Measurements from ENCODE around the gene MRPL53.

MRPL53 gene

GRCh38 chr2:74430502-74430901 lies 42.0 kb downstream of the MRPL53 start:
- Histone ChIP-seq H3K4me3 (ENCODE audit: low read depth, low read length) (no peak overlapping the region), H2AFZ (ENCODE audit: low read length, unreplicated experiment) (no peak overlapping the region), H3K79me2 (ENCODE audit: control insufficient read depth, insufficient read depth, low read length, unreplicated experiment) (no peaks in the 10 kb centered on the region), H3K36me3 (ENCODE audit: insufficient read depth, low read length) (no peaks in the 10 kb centered on the region), H3K27ac (ENCODE audit: low read depth, low read length) (no peak overlapping the region), H3K27me3 (ENCODE audit: insufficient read depth, low read length) (no peaks in the 10 kb centered on the region), H3K4me1 (ENCODE audit: control insufficient read depth, insufficient read depth, low read length, unreplicated experiment) (no peaks in the 10 kb centered on the region)

GRCh38 chr2:74429487-74430451 lies 42.7 kb downstream of the MRPL53 start:
- H3K36me3 ChIP-seq (ENCODE audit: insufficient read depth, low read length): peaks cover 4% of the 10 kb centered on the region; the same call in 1 of the 2 replicates
- H3K79me2 ChIP-seq (ENCODE audit: control insufficient read depth, insufficient read depth, low read length, unreplicated experiment): no peaks in the 10 kb centered on the region
- H3K27me3 ChIP-seq (ENCODE audit: insufficient read depth, low read length): no peaks in the 10 kb centered on the region
- no peak overlapping the region for H3K27ac ChIP-seq (ENCODE audit: low read depth, low read length)
- no peak overlapping the region for H3K4me3 ChIP-seq (ENCODE audit: low read depth, low read length)
- no peaks in the 10 kb centered on the region for H3K4me1 ChIP-seq (ENCODE audit: control insufficient read depth, insufficient read depth, low read length, unreplicated experiment)
- H2AFZ ChIP-seq (ENCODE audit: low read length, unreplicated experiment): no peak overlapping the region

- H3K27ac ChIP-seq (ENCODE audit: low read depth, low read length): no peak overlapping the region
- H3K27me3 ChIP-seq (ENCODE audit: insufficient read depth, low read length): no peaks in the 10 kb centered on the region
- H3K36me3 ChIP-seq (ENCODE audit: insufficient read depth, low read length): peaks cover 4% of the 10 kb centered on the region; the same call in 1 of the 2 replicates
- H3K79me2 ChIP-seq (ENCODE audit: control insufficient read depth, insufficient read depth, low read length, unreplicated experiment): no peaks in the 10 kb centered on the region
- H3K4me1 ChIP-seq (ENCODE audit: control insufficient read depth, insufficient read depth, low read length, unreplicated experiment): no peaks in the 10 kb centered on the region
- no peak overlapping the region for H3K4me3 ChIP-seq (ENCODE audit: low read depth, low read length)
- H2AFZ ChIP-seq (ENCODE audit: low read length, unreplicated experiment): no peak overlapping the region
Observed at GRCh38 chr2:74428675-74429074, 43.8 kb downstream of the MRPL53 start.

DNA sequence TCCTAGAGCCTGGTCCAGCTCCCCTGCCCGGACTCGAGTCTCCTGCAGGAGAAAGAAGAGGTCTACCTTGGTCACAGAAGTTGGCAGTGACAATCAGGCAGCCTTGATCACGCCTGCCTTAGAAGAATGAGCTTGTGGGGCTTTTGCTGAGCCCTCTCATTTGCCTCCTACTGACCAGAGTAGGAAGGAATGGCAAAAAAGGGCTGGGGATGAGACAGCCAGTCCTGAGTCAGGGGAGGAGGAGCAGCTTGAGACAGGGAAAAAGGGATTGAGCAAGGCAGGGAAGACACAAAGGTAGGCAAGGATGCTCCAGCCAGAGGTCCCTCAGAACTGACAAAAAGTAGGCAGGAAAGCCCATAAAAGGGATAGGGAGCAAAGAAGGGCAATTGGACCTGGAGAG lies 44.9 kb downstream of the MRPL53 start:
- Histone ChIP-seq H3K4me3 (ENCODE audit: low read depth, low read length) (no peak overlapping the region), H2AFZ (ENCODE audit: low read length, unreplicated experiment) (no peak overlapping the region), H3K4me1 (ENCODE audit: control insufficient read depth, insufficient read depth, low read length, unreplicated experiment) (no peaks in the 10 kb centered on the region), H3K27ac (ENCODE audit: low read depth, low read length) (no peak overlapping the region), H3K36me3 (ENCODE audit: insufficient read depth, low read length) (peaks cover 4% of the 10 kb centered on the region; the same call in 1 of the 2 replicates), H3K79me2 (ENCODE audit: control insufficient read depth, insufficient read depth, low read length, unreplicated experiment) (no peaks in the 10 kb centered on the region), H3K27me3 (ENCODE audit: insufficient read depth, low read length) (no peaks in the 10 kb centered on the region)

GRCh38 chr2:74426181-74426758 lies 46.2 kb downstream of the MRPL53 start:
- Histone ChIP-seq H3K27ac (ENCODE audit: low read depth, low read length) (no peak overlapping the region), H3K4me3 (ENCODE audit: low read depth, low read length) (no peak overlapping the region), H3K4me1 (ENCODE audit: control insufficient read depth, insufficient read depth, low read length, unreplicated experiment) (no peaks in the 10 kb centered on the region), H3K27me3 (ENCODE audit: insufficient read depth, low read length) (no peaks in the 10 kb centered on the region), H3K79me2 (ENCODE audit: control insufficient read depth, insufficient read depth, low read length, unreplicated experiment) (no peaks in the 10 kb centered on the region), H2AFZ (ENCODE audit: low read length, unreplicated experiment) (no peak overlapping the region), H3K36me3 (ENCODE audit: insufficient read depth, low read length) (peaks cover 4% of the 10 kb centered on the region; the same call in 1 of the 2 replicates)

- H3K27ac ChIP-seq (ENCODE audit: low read depth, low read length): no peak overlapping the region
- H3K36me3 ChIP-seq (ENCODE audit: insufficient read depth, low read length): peaks cover 4% of the 10 kb centered on the region; the same call in 1 of the 2 replicates
- H3K79me2 ChIP-seq (ENCODE audit: control insufficient read depth, insufficient read depth, low read length, unreplicated experiment): no peaks in the 10 kb centered on the region
- H2AFZ ChIP-seq (ENCODE audit: low read length, unreplicated experiment): no peak overlapping the region
- no peaks in the 10 kb centered on the region for H3K27me3 ChIP-seq (ENCODE audit: insufficient read depth, low read length)
- no peak overlapping the region for H3K4me3 ChIP-seq (ENCODE audit: low read depth, low read length)
- H3K4me1 ChIP-seq (ENCODE audit: control insufficient read depth, insufficient read depth, low read length, unreplicated experiment): no peaks in the 10 kb centered on the region
Observed at GRCh38 chr2:74425523-74425922, 47.0 kb downstream of the MRPL53 start.

DNA sequence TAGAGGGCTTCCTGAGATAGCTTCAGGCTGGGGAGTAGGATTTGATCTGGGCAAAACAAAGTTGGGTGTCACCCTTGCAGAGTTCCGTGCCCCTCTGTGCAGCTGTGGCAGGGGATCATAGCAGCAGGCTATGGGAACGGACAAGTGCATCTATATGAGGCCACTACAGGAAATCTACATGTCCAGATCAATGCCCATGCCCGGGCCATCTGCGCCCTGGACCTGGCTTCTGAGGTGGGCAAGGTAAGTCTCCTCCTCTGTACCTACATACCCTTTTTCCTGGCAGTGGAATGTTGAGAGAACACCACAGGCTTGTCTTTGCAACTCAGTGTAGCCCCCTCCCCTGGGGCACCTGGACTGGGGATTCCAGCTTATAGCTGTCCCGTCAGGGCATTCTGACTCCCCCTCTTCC lies 47.5 kb downstream of the MRPL53 start:
- Histone ChIP-seq H3K27ac (ENCODE audit: low read depth, low read length) (no peak overlapping the region), H3K36me3 (ENCODE audit: insufficient read depth, low read length) (peaks cover 4% of the 10 kb centered on the region; the same call in 1 of the 2 replicates), H3K27me3 (ENCODE audit: insufficient read depth, low read length) (no peaks in the 10 kb centered on the region), H2AFZ (ENCODE audit: low read length, unreplicated experiment) (no peak overlapping the region), H3K4me3 (ENCODE audit: low read depth, low read length) (no peak overlapping the region), H3K4me1 (ENCODE audit: control insufficient read depth, insufficient read depth, low read length, unreplicated experiment) (no peaks in the 10 kb centered on the region), H3K79me2 (ENCODE audit: control insufficient read depth, insufficient read depth, low read length, unreplicated experiment) (no peaks in the 10 kb centered on the region)

DNA sequence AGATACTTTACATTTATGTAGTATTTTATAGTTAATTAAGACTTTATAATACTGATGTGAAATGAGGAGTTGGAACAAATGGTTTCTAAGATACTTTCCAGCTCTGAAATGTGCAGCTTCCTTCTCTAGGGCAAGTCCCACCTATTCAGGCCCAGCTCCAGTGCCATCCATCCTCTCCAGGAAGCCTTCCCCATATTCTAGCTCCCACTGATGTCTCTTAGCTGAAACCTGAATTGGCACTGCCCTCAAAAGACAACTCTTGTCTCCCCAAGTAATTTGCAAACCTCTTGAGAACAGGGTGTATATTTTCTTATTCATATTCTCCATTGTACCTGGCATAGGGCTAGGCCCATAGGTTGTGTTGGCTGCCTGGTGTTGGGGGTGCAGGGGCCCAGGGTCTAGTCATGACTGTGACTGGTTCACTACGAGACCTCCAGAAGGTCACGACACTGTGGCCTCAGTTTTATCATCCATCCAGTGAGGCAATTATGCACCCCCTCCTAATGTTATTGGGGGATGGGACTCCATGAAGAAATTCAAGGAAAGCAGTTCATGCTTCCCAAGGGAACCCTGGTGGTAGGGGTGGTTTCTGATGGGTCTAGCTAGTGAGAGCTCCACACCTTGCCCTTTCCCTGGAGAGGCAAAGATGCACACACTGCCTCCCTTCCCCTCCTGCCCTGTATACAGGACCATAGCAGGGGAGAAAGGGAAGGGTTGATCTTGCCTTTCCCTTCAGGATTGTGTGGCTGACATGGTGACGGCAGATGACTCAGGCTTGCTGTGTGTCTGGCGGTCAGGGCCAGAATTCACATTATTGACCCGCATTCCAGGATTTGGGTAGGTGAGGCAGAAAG lies 48.1 kb downstream of the MRPL53 start:
- H3K27ac ChIP-seq (ENCODE audit: low read depth, low read length): no peak overlapping the region
- H3K27me3 ChIP-seq (ENCODE audit: insufficient read depth, low read length): no peaks in the 10 kb centered on the region
- H3K36me3 ChIP-seq (ENCODE audit: insufficient read depth, low read length): peaks cover 4% of the 10 kb centered on the region; the same call in 1 of the 2 replicates
- no peak overlapping the region for H2AFZ ChIP-seq (ENCODE audit: low read length, unreplicated experiment)
- peaks cover 1% of the 10 kb centered on the region for H3K4me1 ChIP-seq (ENCODE audit: control insufficient read depth, insufficient read depth, low read length, unreplicated experiment)
- H3K4me3 ChIP-seq (ENCODE audit: low read depth, low read length): no peak overlapping the region
- H3K79me2 ChIP-seq (ENCODE audit: control insufficient read depth, insufficient read depth, low read length, unreplicated experiment): no peaks in the 10 kb centered on the region

GRCh38 chr2:74423231-74424095 lies 49.0 kb downstream of the MRPL53 start:
- H3K36me3 ChIP-seq (ENCODE audit: insufficient read depth, low read length): peaks cover 4% of the 10 kb centered on the region; the same call in 1 of the 2 replicates
- H3K4me3 ChIP-seq (ENCODE audit: low read depth, low read length): no peak overlapping the region
- H3K79me2 ChIP-seq (ENCODE audit: control insufficient read depth, insufficient read depth, low read length, unreplicated experiment): no peaks in the 10 kb centered on the region
- H3K27me3 ChIP-seq (ENCODE audit: insufficient read depth, low read length): no peaks in the 10 kb centered on the region
- H3K4me1 ChIP-seq (ENCODE audit: control insufficient read depth, insufficient read depth, low read length, unreplicated experiment): peaks cover 3% of the 10 kb centered on the region
- H3K27ac ChIP-seq (ENCODE audit: low read depth, low read length): no peak overlapping the region
- H2AFZ ChIP-seq (ENCODE audit: low read length, unreplicated experiment): no peak overlapping the region

Data from ACC112 (cell line).